Activated CD4-positive, alpha-beta T cell treated with anti-CD3 and anti-CD28 coated beads, Interleukin-2, Interleukin-4, amounts not matched to agents 100 ng/mL and 50 ng/mL, durations not matched to agents 16 hours and 8 hours (primary cell): ENCODE results near the gene SEL1L2.

Experiments used
- DNase-seq: peaks from one replicate; pipeline ENCODE4 v3.0.0-alpha.2; 2020; ENCODE audit warnings: low spot score

SEL1L2 gene

GRCh38 chr20:13928901-13929300 lies 61.5 kb downstream of the SEL1L2 start:
- DNase-seq, result no peak

GRCh38 chr20:13927171-13927570 lies 63.2 kb downstream of the SEL1L2 start:
- no peak for DNase-seq

- no peak for DNase-seq
Measured at GRCh38 chr20:13922241-13922640, 68.2 kb downstream of the SEL1L2 start.

GRCh38 chr20:13915284-13915683 lies 75.1 kb downstream of the SEL1L2 start:
- no peak for DNase-seq

- DNase-seq, result no peak
Measured at GRCh38 chr20:13913572-13913971, 76.8 kb downstream of the SEL1L2 start.

GRCh38 chr20:13913131-13913530 lies 77.3 kb downstream of the SEL1L2 start:
- DNase-seq, result no peak

- DNase-seq, result no peak
Measured at GRCh38 chr20:13910492-13910891, 79.9 kb downstream of the SEL1L2 start.

GRCh38 chr20:13909067-13909466 lies 81.3 kb downstream of the SEL1L2 start:
- no peak for DNase-seq

GRCh38 chr20:13904766-13905165 lies 85.6 kb downstream of the SEL1L2 start:
- DNase-seq, result no peak

- DNase-seq, result no peak
Measured at GRCh38 chr20:13900496-13900895, 89.9 kb downstream of the SEL1L2 start.

- no peak for DNase-seq
Measured at GRCh38 chr20:13898012-13898612, 92.3 kb downstream of the SEL1L2 start.

- DNase-seq, result no peak
Measured at GRCh38 chr20:13891575-13891974, 98.8 kb downstream of the SEL1L2 start.

GRCh38 chr20:13884803-13885202 lies 105.6 kb downstream of the SEL1L2 start:
- no peak for DNase-seq

- DNase-seq, result no peak
Measured at GRCh38 chr20:13883425-13883824, 107.0 kb downstream of the SEL1L2 start.

- no peak for DNase-seq
Measured at GRCh38 chr20:13878566-13878965, 111.8 kb downstream of the SEL1L2 start.

- DNase-seq, result no peak
Measured at GRCh38 chr20:13877793-13878192, 112.6 kb downstream of the SEL1L2 start.

- DNase-seq, result no peak
Measured at GRCh38 chr20:13875265-13875811, 115.1 kb downstream of the SEL1L2 start.

GRCh38 chr20:13874394-13875157 lies 115.8 kb downstream of the SEL1L2 start:
- DNase-seq, result no peak

- DNase-seq, result no peak
Measured at GRCh38 chr20:13873831-13874230, 116.6 kb downstream of the SEL1L2 start.

- DNase-seq, result no peak
Measured at GRCh38 chr20:13870170-13870748, 120.2 kb downstream of the SEL1L2 start.

- no peak for DNase-seq
Measured at GRCh38 chr20:13868331-13868730, 122.1 kb downstream of the SEL1L2 start.

GRCh38 chr20:13865791-13866351 lies 124.5 kb downstream of the SEL1L2 start:
- DNase-seq, result no peak

GRCh38 chr20:13865156-13865555 lies 125.3 kb downstream of the SEL1L2 start:
- DNase-seq, result no peak
